ENCODE data around the gene MYRF. TPM values are rescaled to one million over a fixed set of nuclear protein-coding genes. Genes with fewer than 3 reads are reported as not detected.

Gene MYRF
- total and polyA plus RNA-seq, 9 of the 15 experiments (the other 6 are each of a cell fraction or from before 2014, with no cell fraction given): 2.3 to 25.8 (median 7.1) TPM

DNA sequence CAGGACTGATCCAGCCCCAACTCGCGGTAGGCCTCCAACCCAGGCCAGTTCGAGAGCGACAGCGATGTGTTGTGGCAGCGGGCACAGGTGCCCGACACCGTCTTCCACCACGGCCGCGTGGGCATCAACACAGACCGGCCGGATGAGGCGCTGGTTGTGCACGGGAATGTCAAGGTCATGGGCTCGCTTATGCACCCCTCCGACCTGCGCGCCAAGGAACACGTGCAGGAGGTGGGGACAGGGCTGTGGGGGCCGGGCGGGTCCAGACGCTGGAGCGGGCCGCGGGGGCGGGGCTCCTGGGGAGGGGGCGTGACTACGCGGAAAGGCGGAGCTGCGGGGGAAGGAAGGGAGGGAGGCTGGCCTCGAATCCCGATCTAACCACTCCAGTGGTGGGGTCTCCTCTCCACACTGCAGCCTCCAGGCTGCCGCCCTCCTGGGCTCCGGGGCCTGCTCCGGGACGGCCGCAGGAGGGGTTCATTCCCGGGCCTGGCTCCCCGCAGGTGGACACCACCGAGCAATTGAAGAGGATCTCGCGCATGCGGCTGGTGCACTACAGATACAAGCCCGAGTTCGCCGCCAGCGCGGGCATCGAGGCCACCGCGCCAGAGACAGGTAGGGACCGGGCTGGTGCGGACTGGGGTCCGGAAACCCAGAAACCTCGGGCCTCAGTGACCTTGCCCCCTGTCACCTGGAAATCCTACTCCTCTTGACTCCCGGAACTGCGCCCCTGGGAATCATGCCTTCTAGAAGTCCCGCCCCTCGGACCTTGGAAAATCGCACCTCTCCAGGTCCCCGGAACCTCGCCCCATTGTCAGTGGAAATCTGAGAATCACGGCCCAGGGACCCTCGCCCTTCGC lies 25.0 kb downstream of the MYRF start:
- peaks cover 0 to 51% of the 10 kb centered on the region in 2 experiments; a peak in 2 of 5 replicates for H3K4me1 ChIP-seq (replicated peaks in 1 of 2; ENCODE audit: control insufficient read depth in 2 of 2, insufficient read depth in 2 of 2, low read length in 2 of 2)
- FAIRE-seq (no peak), ATAC-seq (peak; percentile 69), DNase-seq (ENCODE audit: extremely low read depth in 1 of 4, low spot score in 3 of 4) (peak in 3 of 4 experiments; percentile 67 to 77 (median 68))
- WGBS (ENCODE audit: insufficient coverage, low coverage, missing lambda C conversion rate): 81% methylated on average over 28 of the region's 67 CpGs
- peaks cover 23% of the 10 kb centered on the region; the same call in 2 of the 3 replicates for H3K36me3 ChIP-seq (ENCODE audit: control insufficient read depth, insufficient read depth, low read length)
- intact Hi-C loops (cut with micrococcal nuclease): no loop called here
- ChIA-PET CTCF (ENCODE audit: low intra/inter-chr PET ratio) (interaction anchor here (0.8 to 1.8 kb wide), 2 partner anchors 24 to 30 kb away, joined by 3 to 10 read pairs; no protein-coding TSS in a partner anchor), POLR2A (interaction anchor here (1.0 kb wide), 1 partner anchor 19 kb away, joined by 4 read pairs; no protein-coding TSS in a partner anchor)
- no TSS peak for BruUV-seq (replicated peaks)
- no peak overlapping the region for H2AFZ ChIP-seq (ENCODE audit: low read depth, low read length)
- H3K9me3 ChIP-seq (replicated peaks; ENCODE audit: control insufficient read depth, insufficient read depth, low read depth, low read length): no peaks in the 10 kb centered on the region
- no peak overlapping the region for H3K4me2 ChIP-seq (ENCODE audit: insufficient read depth, low read length)
- TF ChIP-seq, protein P1, sequence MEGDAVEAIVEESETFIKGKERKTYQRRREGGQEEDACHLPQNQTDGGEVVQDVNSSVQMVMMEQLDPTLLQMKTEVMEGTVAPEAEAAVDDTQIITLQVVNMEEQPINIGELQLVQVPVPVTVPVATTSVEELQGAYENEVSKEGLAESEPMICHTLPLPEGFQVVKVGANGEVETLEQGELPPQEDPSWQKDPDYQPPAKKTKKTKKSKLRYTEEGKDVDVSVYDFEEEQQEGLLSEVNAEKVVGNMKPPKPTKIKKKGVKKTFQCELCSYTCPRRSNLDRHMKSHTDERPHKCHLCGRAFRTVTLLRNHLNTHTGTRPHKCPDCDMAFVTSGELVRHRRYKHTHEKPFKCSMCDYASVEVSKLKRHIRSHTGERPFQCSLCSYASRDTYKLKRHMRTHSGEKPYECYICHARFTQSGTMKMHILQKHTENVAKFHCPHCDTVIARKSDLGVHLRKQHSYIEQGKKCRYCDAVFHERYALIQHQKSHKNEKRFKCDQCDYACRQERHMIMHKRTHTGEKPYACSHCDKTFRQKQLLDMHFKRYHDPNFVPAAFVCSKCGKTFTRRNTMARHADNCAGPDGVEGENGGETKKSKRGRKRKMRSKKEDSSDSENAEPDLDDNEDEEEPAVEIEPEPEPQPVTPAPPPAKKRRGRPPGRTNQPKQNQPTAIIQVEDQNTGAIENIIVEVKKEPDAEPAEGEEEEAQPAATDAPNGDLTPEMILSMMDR (IDR thresholded peaks at IDR 0.05 in 2 of 3, conservative IDR thresholded peaks at IDR 0.05 in 1 of 3; ENCODE audit: insufficient read depth in 2 of 3, low read depth in 1 of 3, low read length in 3 of 3): no peak
- 0 out of 2 replicates have a peak, but pooled peaks have one; percentile 31 for TF ChIP-seq BHLHE40 (IDR thresholded peaks at IDR 0.05; ENCODE audit: low read length)
- no peak for TF ChIP-seq ZNF444 (CRISPR knock-in tag; IDR thresholded peaks at IDR 0.05)
- TF ChIP-seq ZBTB33 (CRISPR knock-in tag; IDR thresholded peaks at IDR 0.05): peak; percentile 15; the same call in 1 of the 2 replicates
- TF ChIP-seq FIP1L1 (IDR thresholded peaks at IDR 0.05; ENCODE audit: low read depth, low read length, poor library complexity, severe bottlenecking): peak; percentile 40
- TF ChIP-seq NR1H2 (CRISPR knock-in tag; IDR thresholded peaks at IDR 0.05): no peak
- no peak for TF ChIP-seq ZNF707 (CRISPR knock-in tag; conservative IDR thresholded peaks at IDR 0.05)
- TF ChIP-seq MTF1 (CRISPR knock-in tag; IDR thresholded peaks at IDR 0.05; ENCODE audit: borderline replicate concordance): no peak
- no peak for TF ChIP-seq FOXK2 (conservative IDR thresholded peaks at IDR 0.05 in 1 of 2, IDR thresholded peaks at IDR 0.05 in 1 of 2; ENCODE audit: low read depth in 2 of 2)
- TF ChIP-seq SMAD3 (CRISPR knock-in tag; conservative IDR thresholded peaks at IDR 0.05): no peak
- TF ChIP-seq ARNT (IDR thresholded peaks at IDR 0.05): no peak
- peak; percentile 48; the same call in 1 of the 2 replicates for TF ChIP-seq POLR2G (IDR thresholded peaks at IDR 0.05; ENCODE audit: low read depth, low read length)
- 0 out of 2 replicates have a peak, but pooled peaks have one; percentile 14 for TF ChIP-seq ZBTB7A (IDR thresholded peaks at IDR 0.05; ENCODE audit: borderline replicate concordance, control insufficient read depth, low read depth, low read length)
- TF ChIP-seq, protein P2, sequence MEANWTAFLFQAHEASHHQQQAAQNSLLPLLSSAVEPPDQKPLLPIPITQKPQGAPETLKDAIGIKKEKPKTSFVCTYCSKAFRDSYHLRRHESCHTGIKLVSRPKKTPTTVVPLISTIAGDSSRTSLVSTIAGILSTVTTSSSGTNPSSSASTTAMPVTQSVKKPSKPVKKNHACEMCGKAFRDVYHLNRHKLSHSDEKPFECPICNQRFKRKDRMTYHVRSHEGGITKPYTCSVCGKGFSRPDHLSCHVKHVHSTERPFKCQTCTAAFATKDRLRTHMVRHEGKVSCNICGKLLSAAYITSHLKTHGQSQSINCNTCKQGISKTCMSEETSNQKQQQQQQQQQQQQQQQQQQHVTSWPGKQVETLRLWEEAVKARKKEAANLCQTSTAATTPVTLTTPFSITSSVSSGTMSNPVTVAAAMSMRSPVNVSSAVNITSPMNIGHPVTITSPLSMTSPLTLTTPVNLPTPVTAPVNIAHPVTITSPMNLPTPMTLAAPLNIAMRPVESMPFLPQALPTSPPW (CRISPR knock-in tag; IDR thresholded peaks at IDR 0.05): 0 out of 2 replicates have a peak, but pooled peaks have one; percentile 19
- no peak overlapping the region for H3K4me3 ChIP-seq
- no peaks in the 10 kb centered on the region for H4K20me1 ChIP-seq (replicated peaks; ENCODE audit: control insufficient read depth, insufficient read depth, low read length)
- H3K79me2 ChIP-seq (ENCODE audit: control insufficient read depth, insufficient read depth, low read length): no peaks in the 10 kb centered on the region
- no peaks in the 10 kb centered on the region for H3K9me1 ChIP-seq (ENCODE audit: control insufficient read depth, insufficient read depth, low read length)
- in situ Hi-C loops (cut with MboI): no loop called here
- H3K27ac ChIP-seq (ENCODE audit: extremely low read depth, low read depth, low read length): no peak overlapping the region
- no peaks in the 10 kb centered on the region for H3K27me3 ChIP-seq (ENCODE audit: control insufficient read depth in 2 of 2, insufficient read depth in 2 of 2, low read length in 2 of 2)
- no peak overlapping the region for H3K9ac ChIP-seq (ENCODE audit: insufficient read depth in 1 of 2, low read depth in 2 of 2, low read length in 2 of 2)

Measured in K562 (cell line).